MCF 10A (cell line): ENCODE results near the gene DHRS13. TPM values are rescaled to one million over a fixed set of nuclear protein-coding genes. Genes with fewer than 3 reads are reported as not detected.

Experiments used
- BruUV-seq: library from RNA; stranded (reverse); fragments of 400-500 nt; replicated peaks from 2 replicates; lab custom pipeline; 2021; lab: Mats Ljungman, UMichigan
- CTCF ChIA-PET: fragments of 300-600 bp; sonication (Branson Sonifier 250); formaldehyde crosslinking; extraction: SDS; loops from one replicate; lab custom pipeline; 2021; ENCODE audit warnings: antibody characterized with exemption, inconsistent platforms; lab: Yijun Ruan, JAX
- POLR2A ChIA-PET: fragments of 300-600, 350-650 bp; sonication (Branson Sonifier 250); formaldehyde crosslinking; extraction: SDS; loops from one replicate; lab custom pipeline; 2020; ENCODE audit warnings: antibody characterized with exemption, inconsistent platforms; lab: Yijun Ruan, JAX
- DNase-seq: peaks from one replicate; pipeline ENCODE4 v3.0.0-alpha.2; 2018; ENCODE audit not compliant: unreplicated experiment
- H3K27ac Mint-ChIP-seq: one replicate; pipeline ENCODE4 v1.8.0; 2022; ENCODE audit warnings: mild to moderate bottlenecking, low read depth, mixed read lengths; ENCODE audit not compliant: unreplicated experiment
- H3K27me3 Mint-ChIP-seq: one replicate; pipeline ENCODE4 v1.8.0; 2022; ENCODE audit warnings: mixed read lengths; ENCODE audit not compliant: insufficient read depth, unreplicated experiment
- H3K36me3 Mint-ChIP-seq: one replicate; pipeline ENCODE4 v1.8.0; 2022; ENCODE audit warnings: mild to moderate bottlenecking, moderate library complexity, mixed read lengths; ENCODE audit not compliant: insufficient read depth, unreplicated experiment
- H3K4me1 Mint-ChIP-seq: one replicate; pipeline ENCODE4 v1.8.0; 2022; ENCODE audit warnings: mixed read lengths; ENCODE audit not compliant: insufficient read depth, unreplicated experiment
- H3K4me3 Mint-ChIP-seq: one replicate; pipeline ENCODE4 v1.8.0; 2022; ENCODE audit warnings: mild to moderate bottlenecking, moderate library complexity, mixed read lengths; ENCODE audit not compliant: unreplicated experiment
- H3K9me3 Mint-ChIP-seq: one replicate; pipeline ENCODE4 v1.8.0; 2022; ENCODE audit warnings: mixed read lengths; ENCODE audit not compliant: unreplicated experiment
- intact Hi-C: fragments of 100-400 bp; cut with micrococcal nuclease; formaldehyde crosslinking; loops from 2 replicates; pipeline ENCODE4 v1.14.1; 2022
- total RNA-seq: library from RNA; stranded (reverse); gene quantifications from 2 replicates; pipeline ENCODE4 v1.2.3, GENCODE V29; 2022
- TF ChIP-seq, protein P1 (sequence below): fragments of 200-600 bp; IDR thresholded peaks from one replicate; pipeline ENCODE4 v1.8.0; 2022; ENCODE audit warnings: antibody characterized with exemption, mild to moderate bottlenecking; ENCODE audit not compliant: unreplicated experiment

DHRS13 gene
- total RNA-seq, 1 experiment from 2014 or later = 9.5 TPM

DNA sequence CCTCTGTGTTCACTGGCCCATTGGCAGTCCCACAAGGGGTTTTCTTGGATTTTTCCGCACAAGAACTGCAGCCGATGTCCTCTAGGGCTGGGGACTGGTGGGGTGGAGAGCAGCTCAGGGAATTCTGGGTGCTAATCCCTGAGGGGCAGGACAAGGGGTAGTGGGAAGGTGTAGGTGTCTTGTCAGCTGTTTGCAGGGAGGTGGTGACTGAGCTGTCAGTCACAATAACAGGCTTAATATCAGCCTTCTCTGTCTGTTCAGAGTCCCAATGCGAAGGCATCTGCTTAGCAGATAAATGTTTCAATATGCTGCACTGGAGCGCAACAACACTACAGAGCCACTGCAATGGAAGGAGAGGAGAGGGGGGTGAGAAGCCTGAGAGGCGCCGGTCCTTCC is 10.1 kb upstream of the DHRS13 start:
- Mint-ChIP-seq H3K27ac (peak overlapping the region; percentile 35), H3K9me3 (peaks cover 10% of the 10 kb centered on the region), H3K36me3 (peaks cover 92% of the 10 kb centered on the region), H3K27me3 (no peaks in the 10 kb centered on the region), H3K4me1 (peaks cover 15% of the 10 kb centered on the region), H3K4me3 (no peak overlapping the region)
- DNase-seq = no peak
- POLR2A ChIA-PET = interaction anchor here (1.3 kb wide), 1 partner anchor 10 kb away, joined by 5 read pairs; the partner anchor contains the start of gene DHRS13
- CTCF ChIA-PET = interaction anchor here (0.5 to 1.8 kb wide), 8 partner anchors 9 to 152 kb away, joined by 3 to 8 read pairs (median 4); no protein-coding TSS in a partner anchor
- intact Hi-C loops = no loop called here
- BruUV-seq = no TSS peak
- TF ChIP-seq, protein P1, sequence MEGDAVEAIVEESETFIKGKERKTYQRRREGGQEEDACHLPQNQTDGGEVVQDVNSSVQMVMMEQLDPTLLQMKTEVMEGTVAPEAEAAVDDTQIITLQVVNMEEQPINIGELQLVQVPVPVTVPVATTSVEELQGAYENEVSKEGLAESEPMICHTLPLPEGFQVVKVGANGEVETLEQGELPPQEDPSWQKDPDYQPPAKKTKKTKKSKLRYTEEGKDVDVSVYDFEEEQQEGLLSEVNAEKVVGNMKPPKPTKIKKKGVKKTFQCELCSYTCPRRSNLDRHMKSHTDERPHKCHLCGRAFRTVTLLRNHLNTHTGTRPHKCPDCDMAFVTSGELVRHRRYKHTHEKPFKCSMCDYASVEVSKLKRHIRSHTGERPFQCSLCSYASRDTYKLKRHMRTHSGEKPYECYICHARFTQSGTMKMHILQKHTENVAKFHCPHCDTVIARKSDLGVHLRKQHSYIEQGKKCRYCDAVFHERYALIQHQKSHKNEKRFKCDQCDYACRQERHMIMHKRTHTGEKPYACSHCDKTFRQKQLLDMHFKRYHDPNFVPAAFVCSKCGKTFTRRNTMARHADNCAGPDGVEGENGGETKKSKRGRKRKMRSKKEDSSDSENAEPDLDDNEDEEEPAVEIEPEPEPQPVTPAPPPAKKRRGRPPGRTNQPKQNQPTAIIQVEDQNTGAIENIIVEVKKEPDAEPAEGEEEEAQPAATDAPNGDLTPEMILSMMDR = no peak

DNA sequence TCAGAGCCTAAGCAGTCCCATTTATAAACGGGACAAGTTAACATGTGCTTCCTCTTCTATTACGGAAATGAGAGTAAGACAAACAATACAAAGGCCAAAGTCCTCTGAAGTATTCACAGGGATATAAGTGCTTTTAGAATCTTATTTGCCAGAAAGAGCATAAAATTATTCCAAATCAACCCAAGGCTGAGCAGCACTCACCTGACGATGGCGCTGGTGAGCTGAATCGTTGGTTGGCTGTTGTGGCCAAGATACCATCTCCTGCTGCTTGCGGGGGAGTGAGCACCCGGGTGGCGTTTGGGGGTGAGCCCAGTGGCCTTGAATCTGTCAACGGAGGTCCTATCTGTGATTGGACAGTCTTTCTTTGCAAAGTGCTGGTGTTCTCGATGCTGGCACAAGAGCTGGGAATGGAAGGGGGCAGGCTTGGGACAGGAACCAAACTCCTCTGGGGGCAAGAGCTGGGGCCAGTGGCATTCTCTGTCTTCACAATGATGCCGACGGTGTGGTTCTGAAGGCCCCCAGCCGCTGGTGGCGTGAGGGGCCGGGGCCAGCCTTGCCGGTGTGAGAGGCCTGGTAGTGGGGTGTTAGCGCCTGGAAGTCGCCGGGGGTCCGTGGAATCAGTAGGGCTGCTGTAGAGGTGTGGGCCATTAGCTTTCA is 9.5 kb upstream of the DHRS13 start:
- Mint-ChIP-seq H3K27ac (peak overlapping the region; percentile 35), H3K4me1 (peaks cover 15% of the 10 kb centered on the region), H3K27me3 (no peaks in the 10 kb centered on the region), H3K4me3 (no peak overlapping the region), H3K36me3 (peaks cover 90% of the 10 kb centered on the region), H3K9me3 (peaks cover 10% of the 10 kb centered on the region)
- TF ChIP-seq, protein P1 = no peak
- CTCF ChIA-PET = interaction anchor here (0.5 to 1.8 kb wide), 10 partner anchors 9 to 151 kb away, joined by 3 to 8 read pairs (median 4); partner anchors contain the start of gene FLOT2
- POLR2A ChIA-PET = interaction anchor here (1.3 kb wide), 1 partner anchor 9 kb away, joined by 5 read pairs; the partner anchor contains the start of gene DHRS13
- BruUV-seq = TSS peak; percentile 27
- DNase-seq = no peak
- intact Hi-C loops = no loop called here

DNA sequence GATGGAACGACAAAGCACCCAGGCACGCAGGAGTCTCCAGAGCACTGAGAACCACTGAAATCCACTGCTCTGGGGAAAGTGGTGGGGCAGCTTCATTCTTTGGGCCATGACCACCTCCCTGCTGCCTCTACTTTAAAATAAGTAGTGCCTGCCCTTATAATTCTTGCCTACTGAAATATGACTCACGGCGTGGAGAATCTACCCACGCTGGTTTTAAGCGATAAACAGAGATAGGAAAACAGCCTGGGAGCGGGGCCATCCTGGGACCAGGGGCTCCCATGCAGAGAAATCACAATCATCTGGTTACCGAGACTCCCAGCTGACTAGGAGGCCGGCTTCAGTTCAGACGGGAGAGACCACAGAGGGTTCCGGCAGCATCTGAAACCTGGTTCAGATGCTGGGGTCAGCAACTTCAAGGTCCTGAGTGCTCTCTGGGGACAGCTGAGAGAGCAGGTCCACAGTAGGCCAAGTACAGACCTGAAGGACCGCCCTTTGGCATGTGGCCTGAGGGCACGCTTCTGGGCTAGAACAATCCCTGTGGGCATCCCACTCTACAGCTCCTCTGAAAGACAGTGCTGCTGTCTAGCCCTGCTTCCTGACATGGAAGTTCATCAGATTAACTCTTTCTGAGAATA is 8.6 kb upstream of the DHRS13 start:
- Mint-ChIP-seq H3K9me3 (peaks cover 10% of the 10 kb centered on the region), H3K36me3 (peaks cover 85% of the 10 kb centered on the region), H3K4me1 (peaks cover 15% of the 10 kb centered on the region), H3K27me3 (no peaks in the 10 kb centered on the region), H3K27ac (no peak overlapping the region), H3K4me3 (no peak overlapping the region)
- ChIA-PET CTCF (interaction anchor here (0.6 to 1.8 kb wide), 5 partner anchors 8 to 148 kb away, joined by 3 to 8 read pairs (median 5); partner anchors contain the start of gene FLOT2), POLR2A (interaction anchor here (1.2 kb wide), 1 partner anchor 185 kb away, joined by 3 read pairs; no protein-coding TSS in a partner anchor)
- no TSS peak for BruUV-seq
- intact Hi-C loops = no loop called here
- DNase-seq = no peak
- TF ChIP-seq, protein P1 = no peak

DNA sequence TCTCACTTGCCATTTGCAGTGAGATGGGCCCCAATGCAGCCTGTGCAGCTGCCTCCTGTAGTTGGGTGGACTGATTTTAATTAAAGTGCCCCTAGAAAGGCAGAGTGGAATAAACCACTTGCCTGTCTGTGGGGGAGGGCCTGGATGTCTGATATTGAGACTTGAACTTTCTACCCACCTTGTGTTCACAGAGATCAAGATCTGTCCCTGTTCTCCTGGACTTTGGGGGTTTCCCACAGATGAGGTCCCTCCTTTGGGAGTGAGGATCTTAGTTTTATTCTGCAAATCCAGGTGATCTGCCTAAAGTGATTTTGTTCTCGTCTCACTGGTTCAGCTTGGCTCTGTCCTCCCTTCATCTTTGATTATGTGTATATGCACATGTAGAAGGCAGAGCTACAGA is 7.7 kb upstream of the DHRS13 start:
- peaks cover 10% of the 10 kb centered on the region for H3K9me3 Mint-ChIP-seq
- no peak overlapping the region for H3K27ac Mint-ChIP-seq
- BruUV-seq = no TSS peak
- no peak for DNase-seq
- no peak overlapping the region for H3K4me3 Mint-ChIP-seq
- POLR2A ChIA-PET = interaction anchor here (1.2 to 4.5 kb wide), 2 partner anchors 16 to 184 kb away, joined by 3 to 21 read pairs; no protein-coding TSS in a partner anchor
- CTCF ChIA-PET = interaction anchor here (0.6 to 2.0 kb wide), 8 partner anchors 7 to 270 kb away, joined by 3 to 9 read pairs (median 4); partner anchors contain the start of genes FLOT2 and MYO18A
- intact Hi-C loops = no loop called here
- TF ChIP-seq, protein P1 = no peak
- peaks cover 81% of the 10 kb centered on the region for H3K36me3 Mint-ChIP-seq
- no peaks in the 10 kb centered on the region for H3K27me3 Mint-ChIP-seq
- H3K4me1 Mint-ChIP-seq = peaks cover 15% of the 10 kb centered on the region
